Muscle of leg (tissue), 11 donors: ENCODE measurements around the gene ECI2. TPM values are rescaled to one million over a fixed set of nuclear protein-coding genes. Genes with fewer than 3 reads are reported as not detected.

Experiments
- DNase-seq: peaks from one replicate; pipeline ENCODE4 v3.0.0; 2013
- H3K27ac ChIP-seq: one replicate; pipeline ENCODE4 v1.5.1; 2013; ENCODE audit warnings: mild to moderate bottlenecking, low read length, control low read depth
- H3K27me3 ChIP-seq: one replicate; pipeline ENCODE4 v1.6.1; 2013; ENCODE audit warnings: low read length; ENCODE audit not compliant: control insufficient read depth, insufficient read depth
- H3K36me3 ChIP-seq: one replicate; pipeline ENCODE4 v1.6.1; 2013; ENCODE audit warnings: low read length; ENCODE audit not compliant: control insufficient read depth, insufficient read depth
- H3K4me1 ChIP-seq: one replicate; pipeline ENCODE4 v1.6.1; 2013; ENCODE audit warnings: low read length; ENCODE audit not compliant: control insufficient read depth, insufficient read depth
- H3K4me3 ChIP-seq: one replicate; pipeline ENCODE4 v1.5.1; 2013; ENCODE audit warnings: low read length, control low read depth
- H3K9me3 ChIP-seq: replicated peaks from 2 replicates; pipeline ENCODE4 v1.6.1; 2013; ENCODE audit warnings: low read depth, low read length; ENCODE audit not compliant: control insufficient read depth
- WGBS: methylation state at CpG from one replicate; pipeline ENCODE4 v1.1.5; 2013; ENCODE audit warnings: missing lambda C conversion rate; ENCODE audit not compliant: insufficient coverage; 5-methylcytosine and 5-hydroxymethylcytosine counted together
- polyA plus RNA-seq, 8 donors: library from polyadenylated mRNA; unstranded; fragments of 120-200 nt; gene quantifications; one replicate each; pipeline versions ENCODE4 v1.2.1 to v1.2.3, GENCODE V29; 2013; ENCODE audit warnings: inconsistent platforms in 1 of 8, low replicate concordance in 1 of 8; ENCODE audit not compliant: insufficient read length in 8 of 8, insufficient read depth in 1 of 8
- total RNA-seq: library from RNA; stranded (reverse); fragments of 120-200 nt; gene quantifications from one replicate; pipeline ENCODE4 v1.2.4, GENCODE V29; 2013

ECI2 gene
- total and polyA plus RNA-seq, 9 donors: 44.6 to 61.5 (median 52.5) TPM

DNA sequence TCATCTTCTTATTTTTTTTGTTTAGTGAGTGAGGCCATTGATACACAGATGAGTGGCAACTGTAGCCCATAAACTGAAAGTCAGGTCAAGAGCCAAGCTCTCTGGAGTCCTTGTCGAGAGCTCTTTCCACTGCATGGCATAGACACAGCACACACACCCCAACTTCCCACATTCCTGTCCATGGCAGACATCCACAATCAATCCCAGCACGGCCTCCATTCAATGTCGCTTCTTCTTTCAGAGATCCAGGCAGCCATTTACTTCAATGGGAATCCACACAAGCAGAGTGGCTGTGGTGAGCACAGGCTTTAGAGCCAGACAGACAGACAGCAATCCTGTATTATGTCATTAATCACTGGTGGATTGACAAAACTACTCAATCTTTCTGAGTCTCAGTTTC is 34.9 kb upstream of the ECI2 start:
- Histone ChIP-seq H3K4me3 (no peak overlapping the region), H3K4me1 (no peaks in the 10 kb centered on the region), H3K36me3 (no peaks in the 10 kb centered on the region), H3K27me3 (no peaks in the 10 kb centered on the region), H3K27ac (no peak overlapping the region), H3K9me3 (peaks cover 2% of the 10 kb centered on the region)
- DNase-seq: no peak
- WGBS: 100% methylated on average over 3 of the region's 3 CpGs

DNA sequence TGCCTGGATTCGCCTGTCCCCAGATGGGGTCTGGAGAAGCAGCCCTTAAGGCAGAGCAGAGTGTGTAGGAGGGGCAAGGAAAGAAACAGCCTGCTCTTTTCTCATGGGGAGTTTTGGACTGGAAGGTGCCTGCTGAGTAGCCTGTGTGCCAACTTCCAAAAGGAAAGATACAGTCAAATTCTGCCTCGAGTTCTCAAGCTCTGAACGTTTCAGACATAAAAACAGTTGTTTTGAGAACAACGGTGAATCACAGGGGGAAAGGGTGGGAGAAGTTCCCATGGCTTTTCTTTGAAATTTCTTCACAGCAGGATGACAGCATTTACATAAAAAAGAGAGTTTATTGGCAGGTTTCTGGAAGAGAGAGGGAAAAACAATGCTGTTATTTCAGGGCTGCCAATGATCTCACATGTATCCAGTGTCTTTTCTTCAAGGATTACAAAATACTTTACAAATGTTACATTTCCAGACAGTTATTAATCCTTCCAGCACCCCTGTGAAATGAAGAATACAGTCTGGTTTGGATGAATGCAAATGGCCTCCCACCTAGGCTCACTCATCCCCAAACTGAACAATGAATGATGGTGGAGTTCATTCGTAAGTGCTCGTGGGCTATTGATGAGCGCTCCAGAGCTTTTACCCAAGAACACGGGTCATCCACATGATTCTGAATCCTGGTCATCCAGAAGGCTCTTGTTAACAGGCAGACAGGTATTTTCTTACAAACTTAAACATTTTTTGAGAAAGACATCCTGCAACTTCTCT is 33.8 kb upstream of the ECI2 start:
- Histone ChIP-seq H3K9me3 (peaks cover 2% of the 10 kb centered on the region), H3K4me1 (no peaks in the 10 kb centered on the region), H3K36me3 (no peaks in the 10 kb centered on the region), H3K4me3 (no peak overlapping the region), H3K27me3 (no peaks in the 10 kb centered on the region), H3K27ac (no peak overlapping the region)
- 0% methylated on average over 3 of the region's 8 CpGs for WGBS
- peak; percentile 42 for DNase-seq

DNA sequence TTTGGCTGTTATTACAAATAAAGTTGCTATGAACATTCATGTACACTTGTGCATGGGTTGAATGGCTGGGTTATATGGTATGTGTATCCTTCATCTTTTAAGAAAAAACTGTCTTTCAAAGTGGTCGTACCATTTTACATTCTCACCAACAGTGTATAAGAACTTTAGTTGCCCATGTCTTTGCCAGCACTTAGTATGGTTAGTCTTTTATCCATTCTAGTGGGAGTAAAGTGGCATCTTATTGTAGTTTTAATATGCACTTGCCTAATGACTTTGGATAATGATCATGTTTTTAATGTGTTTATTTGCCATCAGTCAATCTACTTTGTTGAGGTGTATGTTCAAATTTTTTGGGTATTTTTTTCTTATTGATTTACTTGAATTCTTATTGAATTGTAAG is 32.5 kb upstream of the ECI2 start:
- Histone ChIP-seq H3K4me3 (no peak overlapping the region), H3K36me3 (no peaks in the 10 kb centered on the region), H3K4me1 (no peaks in the 10 kb centered on the region), H3K9me3 (peaks cover 2% of the 10 kb centered on the region), H3K27ac (no peak overlapping the region), H3K27me3 (no peaks in the 10 kb centered on the region)
- no CpG with 5 or more reads among the region's 1 CpG for WGBS
- no peak for DNase-seq

DNA sequence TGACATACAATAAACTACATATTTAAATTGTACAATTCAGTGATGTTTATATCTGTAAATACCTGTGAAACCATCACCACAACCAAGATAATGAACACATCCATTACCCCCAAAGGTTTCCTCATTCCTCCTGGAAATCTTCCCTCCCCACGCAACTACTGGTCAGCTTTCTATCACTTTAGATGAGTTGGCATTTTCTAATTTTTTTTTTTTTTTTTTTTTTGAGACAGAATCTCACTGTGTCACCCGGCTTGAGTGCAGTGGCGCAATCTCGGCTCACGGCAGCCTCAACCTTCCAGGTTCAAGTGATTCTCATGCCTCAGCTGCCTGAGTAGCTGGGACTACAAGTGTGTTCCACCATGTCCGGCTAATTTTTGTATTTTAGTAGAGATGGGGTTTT is 31.7 kb upstream of the ECI2 start:
- 100% methylated on average over 4 of the region's 6 CpGs for WGBS
- Histone ChIP-seq H3K27ac (no peak overlapping the region), H3K4me1 (no peaks in the 10 kb centered on the region), H3K9me3 (peaks cover 2% of the 10 kb centered on the region), H3K4me3 (no peak overlapping the region), H3K27me3 (no peaks in the 10 kb centered on the region), H3K36me3 (no peaks in the 10 kb centered on the region)
- DNase-seq: no peak

DNA sequence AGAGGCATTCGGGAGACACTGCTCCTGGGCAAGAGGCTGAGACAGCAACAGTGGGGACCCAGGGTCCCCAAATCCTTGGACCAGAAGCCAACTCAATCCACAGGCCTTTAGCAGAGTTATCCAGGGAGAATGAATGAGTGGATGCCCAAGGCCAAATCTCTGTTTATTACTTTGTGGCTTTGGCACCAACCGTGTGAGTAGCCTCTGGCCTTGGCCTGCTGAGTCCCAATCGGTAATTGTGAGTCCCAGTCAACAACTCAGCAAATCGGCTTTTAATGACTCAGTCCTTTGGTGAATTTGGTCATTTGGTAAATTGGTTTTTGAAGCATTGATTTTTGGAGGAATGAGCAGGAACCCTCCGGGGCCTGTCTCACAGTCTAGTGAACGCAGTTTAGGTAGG is 29.1 kb upstream of the ECI2 start:
- Histone ChIP-seq H3K36me3 (no peaks in the 10 kb centered on the region), H3K9me3 (peaks cover 2% of the 10 kb centered on the region), H3K27ac (no peak overlapping the region), H3K4me3 (no peak overlapping the region), H3K27me3 (no peaks in the 10 kb centered on the region), H3K4me1 (no peaks in the 10 kb centered on the region)
- no peak for DNase-seq
- WGBS: 87% methylated on average over 6 of the region's 6 CpGs

DNA sequence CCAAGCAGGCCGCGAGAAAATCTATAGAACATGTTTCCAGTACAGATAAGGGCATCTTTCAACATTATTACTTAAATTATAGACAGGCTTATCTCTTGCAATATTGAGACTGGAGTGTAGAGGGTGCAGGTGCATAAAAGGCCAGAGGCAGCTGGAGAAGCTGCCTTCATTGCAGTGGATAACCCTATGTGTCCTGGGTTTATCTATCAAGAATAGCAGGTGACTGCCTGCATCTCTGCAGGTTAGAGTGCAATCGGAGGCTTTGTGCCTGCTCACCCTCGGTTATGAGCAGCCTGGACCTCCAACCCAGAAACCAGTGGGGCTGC is 28.7 kb upstream of the ECI2 start:
- Histone ChIP-seq H3K36me3 (no peaks in the 10 kb centered on the region), H3K9me3 (peaks cover 2% of the 10 kb centered on the region), H3K27me3 (no peaks in the 10 kb centered on the region), H3K4me3 (no peak overlapping the region), H3K27ac (no peak overlapping the region), H3K4me1 (no peaks in the 10 kb centered on the region)
- no peak for DNase-seq
- WGBS: 100% methylated on average over 1 of the region's 4 CpGs

DNA sequence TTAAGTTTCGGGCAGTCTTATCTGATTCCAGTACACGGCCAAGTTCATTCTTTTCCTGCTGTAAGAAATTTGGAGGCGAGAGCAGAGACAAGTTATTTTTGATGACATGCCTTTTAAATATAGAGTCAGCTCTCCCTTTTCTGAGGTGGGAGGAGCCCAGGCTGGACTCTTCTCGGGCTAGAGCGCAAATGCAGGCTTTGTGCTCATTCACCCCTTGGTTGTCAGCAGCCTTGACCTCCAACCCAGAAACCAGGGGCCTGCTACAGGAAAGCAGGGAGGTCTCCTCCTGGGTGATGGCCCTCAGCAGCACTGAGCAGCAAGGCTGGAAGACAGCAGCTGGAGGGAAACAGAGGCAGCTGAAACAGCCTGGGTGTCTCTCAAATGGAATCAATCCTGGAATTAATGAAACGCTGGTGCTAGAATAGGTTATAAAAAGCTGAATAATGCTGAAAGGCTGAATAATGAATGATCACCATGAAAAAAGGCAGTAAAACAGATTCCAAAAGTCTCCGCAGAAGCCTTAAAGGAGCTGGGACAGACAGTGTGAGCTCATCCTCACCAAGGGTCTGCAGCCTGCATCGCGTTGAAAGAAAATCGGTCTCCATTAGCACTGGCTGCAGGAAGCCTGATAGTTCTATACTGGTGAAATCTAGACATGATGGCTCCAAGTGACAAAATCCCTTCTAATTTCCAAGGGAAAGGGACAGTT is 28.2 kb upstream of the ECI2 start:
- H3K4me3 ChIP-seq: no peak overlapping the region
- no peak overlapping the region for H3K27ac ChIP-seq
- DNase-seq: no peak
- peaks cover 2% of the 10 kb centered on the region for H3K9me3 ChIP-seq
- H3K4me1 ChIP-seq: no peaks in the 10 kb centered on the region
- no peaks in the 10 kb centered on the region for H3K27me3 ChIP-seq
- H3K36me3 ChIP-seq: no peaks in the 10 kb centered on the region
- WGBS: 83% methylated on average over 8 of the region's 10 CpGs

DNA sequence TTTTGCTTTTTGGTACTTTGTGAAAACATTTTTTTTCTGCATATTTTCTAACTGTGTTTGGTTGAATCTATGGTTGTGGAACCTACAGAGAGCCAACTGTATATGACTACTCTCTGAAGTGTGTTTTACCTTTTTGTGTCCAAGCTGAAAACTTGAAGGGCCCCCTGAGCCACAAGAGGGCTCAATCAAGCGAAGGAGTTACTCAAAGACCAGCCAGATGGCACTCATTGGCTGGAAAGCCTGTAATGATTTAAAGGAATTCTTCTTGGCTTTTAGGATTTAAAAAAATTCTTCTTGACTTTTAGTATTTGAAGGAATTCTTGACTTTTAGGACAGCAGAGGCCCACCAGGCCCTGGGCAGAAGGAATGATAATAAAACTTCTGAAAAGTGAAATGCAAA is 27.0 kb upstream of the ECI2 start:
- 69% methylated on average over 1 of the region's 1 CpG for WGBS

DNA sequence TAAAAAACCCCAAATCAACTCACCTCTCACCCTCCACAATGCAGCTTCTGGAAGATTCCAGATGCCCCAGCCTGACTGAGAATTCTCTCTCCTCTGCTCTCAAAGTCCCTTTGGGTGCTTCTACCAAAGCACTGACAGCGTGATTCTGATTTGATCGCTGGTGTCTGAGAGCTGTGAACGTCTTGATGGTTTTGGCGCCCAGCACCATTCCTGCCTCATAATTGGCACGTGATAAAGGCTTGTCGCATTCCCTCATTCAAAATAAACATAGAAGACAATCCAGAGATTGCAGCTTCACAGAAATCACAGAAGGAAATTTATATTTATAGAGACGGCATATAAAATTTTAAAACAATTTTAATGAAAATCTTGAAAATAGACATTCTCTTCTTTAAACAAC is 24.1 kb upstream of the ECI2 start:
- no peaks in the 10 kb centered on the region for H3K9me3 ChIP-seq
- no peaks in the 10 kb centered on the region for H3K27me3 ChIP-seq
- no peak for DNase-seq
- peaks cover 7% of the 10 kb centered on the region for H3K4me1 ChIP-seq
- H3K4me3 ChIP-seq: no peak overlapping the region
- 91% methylated on average over 4 of the region's 7 CpGs for WGBS
- H3K36me3 ChIP-seq: no peaks in the 10 kb centered on the region
- H3K27ac ChIP-seq: no peak overlapping the region

More for the DNA sequence above, 27.0 kb upstream of the ECI2 start:
- no peaks in the 10 kb centered on the region for H3K9me3 ChIP-seq
- no peaks in the 10 kb centered on the region for H3K36me3 ChIP-seq
- no peak overlapping the region for H3K27ac ChIP-seq
- H3K4me1 ChIP-seq: peaks cover 2% of the 10 kb centered on the region
- no peak for DNase-seq
- H3K27me3 ChIP-seq: no peaks in the 10 kb centered on the region
- no peak overlapping the region for H3K4me3 ChIP-seq

DNA sequence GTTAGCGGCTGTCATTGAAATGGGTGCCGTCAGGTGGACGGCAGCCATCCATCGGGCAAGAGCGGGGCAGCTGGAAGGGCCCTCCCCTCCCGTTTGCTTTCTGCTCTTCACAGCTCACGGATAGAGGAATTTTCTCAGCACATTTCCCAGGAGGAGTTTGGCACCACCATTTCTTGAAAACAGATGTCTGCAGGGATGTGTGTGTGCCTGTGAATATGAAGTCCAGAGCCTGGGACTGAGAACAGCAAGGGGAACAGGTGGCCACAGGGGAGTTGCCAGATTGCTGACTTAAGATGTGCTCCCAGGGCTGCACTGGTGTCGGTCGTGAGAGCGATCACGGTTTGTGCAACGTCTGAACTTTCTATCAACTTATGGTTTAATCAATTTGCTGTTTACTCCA is 22.1 kb upstream of the ECI2 start:
- Histone ChIP-seq H3K9me3 (no peaks in the 10 kb centered on the region), H3K27me3 (no peaks in the 10 kb centered on the region), H3K4me3 (no peak overlapping the region), H3K27ac (no peak overlapping the region), H3K4me1 (peaks cover 7% of the 10 kb centered on the region), H3K36me3 (no peaks in the 10 kb centered on the region)
- WGBS: 82% methylated on average over 4 of the region's 12 CpGs
- DNase-seq: peak; percentile 29
